ENCODE measurements around the gene COL15A1.

The COL15A1 gene

DNA sequence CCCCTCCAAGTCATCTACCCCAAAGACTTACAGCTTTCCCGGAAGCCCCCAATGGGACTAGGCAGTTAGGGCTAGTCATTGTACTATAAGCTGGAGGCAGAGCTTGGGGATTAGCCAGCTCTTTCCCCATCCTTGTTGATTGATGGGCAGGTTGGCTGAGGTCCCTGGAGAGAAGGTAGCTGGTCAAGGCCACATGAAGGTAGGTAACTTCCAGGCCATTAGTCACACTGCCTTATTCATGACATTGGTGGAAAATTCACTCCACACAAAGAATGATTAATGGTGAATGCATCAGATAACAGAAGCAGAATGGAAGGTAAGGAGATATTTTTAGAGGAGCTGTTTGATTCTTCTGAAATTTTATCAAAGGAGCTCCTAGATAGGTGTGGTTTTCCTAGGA, 111.7 kb downstream of the COL15A1 start:
- DNase-seq = no peak

DNA sequence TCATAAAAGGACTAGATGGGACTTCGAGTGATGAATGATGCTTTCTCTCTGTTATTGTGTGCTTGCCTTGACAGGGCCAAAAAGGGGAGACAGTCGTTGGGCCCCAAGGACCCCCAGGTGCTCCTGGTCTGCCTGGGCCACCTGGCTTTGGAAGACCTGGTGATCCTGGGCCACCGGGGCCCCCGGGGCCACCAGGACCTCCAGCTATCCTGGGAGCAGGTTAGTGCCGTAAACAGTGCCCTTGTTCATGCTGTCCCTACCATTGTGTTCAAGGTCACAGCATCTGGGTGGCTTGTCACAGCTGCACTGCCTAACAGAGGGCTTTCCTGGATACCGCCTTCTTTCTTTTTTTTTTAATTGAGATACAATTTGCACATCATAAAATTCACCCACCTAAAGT, 112.5 kb downstream of the COL15A1 start:
- DNase-seq = no peak

DNA sequence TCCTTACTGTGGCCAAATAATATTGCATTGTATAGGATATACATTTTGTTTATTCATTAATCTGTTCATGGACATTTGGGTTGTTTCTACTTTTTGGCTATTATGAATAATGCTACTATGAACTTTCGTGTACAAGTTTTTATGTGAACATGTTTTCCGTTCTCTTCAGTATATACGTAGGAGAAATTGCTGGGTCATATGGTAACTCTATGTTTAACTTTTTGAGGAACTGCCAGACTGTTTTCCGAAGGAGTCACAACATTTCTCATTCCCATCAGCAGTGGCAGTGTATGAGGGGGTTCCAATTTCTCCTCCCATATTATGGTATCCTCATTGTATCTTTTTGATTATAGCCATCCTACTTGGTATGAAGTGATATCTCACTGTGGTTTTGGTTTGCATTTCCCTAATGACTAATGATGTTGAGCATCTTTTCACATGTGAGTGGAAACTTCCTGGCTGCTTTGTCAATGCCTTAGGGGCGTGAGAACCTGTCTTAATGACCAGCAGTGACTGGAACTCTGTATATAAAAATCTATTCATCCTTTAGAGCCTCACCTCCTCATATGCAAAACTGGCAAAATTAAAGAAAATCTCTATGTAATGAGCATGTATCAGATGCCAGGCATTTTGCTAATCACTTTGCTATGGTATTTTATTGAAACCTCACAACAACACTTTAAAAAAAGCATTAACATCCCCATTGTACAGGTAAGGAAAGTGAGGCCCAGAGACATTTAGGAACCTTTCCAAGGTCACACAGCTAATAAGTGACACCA, 113.4 kb downstream of the COL15A1 start:
- DNase-seq = no peak

DNA sequence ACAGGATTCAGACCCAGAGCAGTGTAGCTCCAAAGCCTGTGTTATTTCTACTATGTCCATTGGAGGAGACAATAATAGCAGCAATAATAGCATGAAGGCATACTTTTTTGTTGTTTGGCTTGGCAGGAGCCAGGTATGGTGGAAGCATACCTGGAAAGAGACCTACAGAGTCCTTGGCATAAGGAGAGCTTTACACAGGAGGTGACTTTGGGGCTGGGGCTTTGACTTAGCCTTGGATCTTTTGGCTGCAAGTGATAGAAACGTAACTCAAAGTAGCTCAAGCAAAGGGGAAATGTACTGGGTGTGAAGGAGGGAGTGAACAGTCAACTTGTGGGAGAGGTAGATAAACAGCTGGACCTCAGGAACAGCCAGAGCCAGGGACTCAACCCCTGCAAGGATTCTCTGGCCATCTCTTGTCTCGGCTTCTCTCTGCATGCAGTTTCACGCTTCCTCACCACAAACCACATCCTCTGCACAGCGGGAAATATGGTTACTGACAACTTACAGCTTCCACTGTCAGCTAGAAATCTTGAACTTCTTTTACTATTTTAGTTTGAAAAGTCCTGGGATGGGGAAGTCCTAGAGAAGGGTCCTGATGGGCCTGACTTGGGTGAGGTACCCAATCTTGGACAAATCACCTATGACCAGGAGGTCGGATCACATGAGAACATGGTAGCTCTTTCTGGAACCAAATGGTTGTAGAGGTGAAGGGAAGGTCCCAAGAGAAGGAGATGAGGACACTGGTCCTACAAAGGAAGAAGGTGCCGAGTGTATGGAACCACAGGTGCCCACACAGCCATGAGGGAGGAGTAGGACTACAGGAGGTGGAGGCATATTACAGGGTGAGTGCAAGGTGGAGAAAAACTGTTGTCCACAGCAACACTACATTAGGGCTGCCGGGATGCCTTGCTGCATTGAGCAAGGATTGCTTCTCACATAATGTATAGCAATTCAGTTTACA, 114.2 kb downstream of the COL15A1 start:
- DNase-seq = peak in 10 of 56 donors; percentile 4 to 32 (median 14)

DNA sequence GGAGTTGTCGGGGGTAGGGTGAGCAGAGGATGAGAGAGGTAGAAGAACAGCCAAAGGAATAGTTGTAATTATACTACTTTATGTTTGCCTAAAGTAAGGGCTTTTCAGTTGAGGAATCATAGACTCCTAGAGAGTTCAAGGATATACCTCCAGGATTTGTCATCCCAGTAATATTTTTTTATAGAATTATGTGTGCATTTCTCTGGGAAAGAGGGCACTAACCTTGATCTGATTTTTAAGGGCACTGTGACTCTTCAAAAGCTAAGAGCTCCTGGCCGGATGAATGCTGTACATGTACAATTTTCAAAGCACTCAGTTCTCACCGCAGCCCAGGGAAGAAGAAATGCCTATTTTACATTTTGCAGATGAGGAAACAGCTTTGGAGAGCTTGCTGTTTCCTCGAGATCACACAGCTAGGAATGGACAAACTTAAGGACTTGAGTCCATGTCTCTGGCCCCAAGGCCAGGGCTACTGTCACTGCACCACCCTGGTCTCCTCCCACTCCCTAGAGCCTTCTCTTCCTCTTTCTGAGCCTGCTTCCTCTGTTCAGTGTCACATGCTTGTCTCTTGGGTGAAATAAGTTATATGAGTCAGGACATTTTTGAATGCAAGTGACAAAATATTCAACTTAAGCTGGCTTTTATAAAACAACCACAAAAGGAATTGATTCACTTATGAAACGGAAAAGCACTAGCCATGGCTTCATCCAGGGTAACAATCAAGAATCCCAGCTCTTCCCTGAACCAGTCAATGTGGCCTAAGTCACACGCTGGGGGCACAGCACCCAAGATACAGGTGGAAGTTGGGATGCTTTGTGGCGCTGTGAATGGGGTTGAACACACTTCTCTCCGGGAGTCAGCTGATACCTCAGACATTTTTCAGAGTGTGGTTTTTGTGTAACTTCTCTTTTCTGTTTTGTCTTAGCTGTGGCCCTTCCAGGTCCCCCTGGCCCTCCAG, 115.5 kb downstream of the COL15A1 start:
- DNase-seq = peak in 7 of 56 donors; percentile 4 to 28 (median 8)

DNA sequence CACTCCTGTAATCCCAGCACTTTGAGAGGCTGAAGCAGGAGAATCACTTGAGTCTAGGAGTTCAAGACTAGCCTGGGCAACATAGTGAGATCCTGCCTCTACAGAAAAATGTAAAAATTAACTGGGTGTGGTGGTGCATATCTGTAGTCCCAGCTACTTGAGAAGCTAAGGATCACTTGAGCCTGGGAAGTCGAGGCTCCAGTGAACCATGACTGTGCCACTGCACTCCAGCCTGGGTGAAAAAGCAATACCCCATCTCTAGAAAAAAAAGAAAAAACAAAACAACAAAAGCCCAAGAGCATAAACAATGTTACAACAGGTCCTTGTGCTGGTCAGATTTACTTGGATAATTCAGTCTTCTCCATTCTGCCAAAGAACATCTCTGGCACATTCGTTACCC, 116.9 kb downstream of the COL15A1 start:
- DNase-seq = no peak

DNA sequence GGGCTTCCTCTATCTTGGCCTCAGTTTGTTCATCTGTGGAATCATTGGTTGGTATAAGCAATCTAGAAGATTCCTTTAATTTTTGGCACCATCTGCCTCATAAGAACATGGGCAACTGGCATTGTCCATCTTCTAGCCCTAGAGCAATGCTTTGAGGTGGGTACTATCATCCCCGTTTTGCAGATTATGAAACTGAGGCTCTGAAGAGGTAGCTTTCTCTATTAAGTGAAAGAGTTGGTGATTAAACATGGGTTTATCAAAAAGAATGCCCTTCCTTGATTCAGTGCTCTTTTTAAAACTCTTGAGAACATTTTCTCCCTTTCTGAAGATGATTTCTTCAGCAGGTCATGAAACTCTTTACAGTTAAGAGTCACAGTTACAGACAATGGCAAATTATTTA, 118.8 kb downstream of the COL15A1 start:
- no peak for DNase-seq

DNA sequence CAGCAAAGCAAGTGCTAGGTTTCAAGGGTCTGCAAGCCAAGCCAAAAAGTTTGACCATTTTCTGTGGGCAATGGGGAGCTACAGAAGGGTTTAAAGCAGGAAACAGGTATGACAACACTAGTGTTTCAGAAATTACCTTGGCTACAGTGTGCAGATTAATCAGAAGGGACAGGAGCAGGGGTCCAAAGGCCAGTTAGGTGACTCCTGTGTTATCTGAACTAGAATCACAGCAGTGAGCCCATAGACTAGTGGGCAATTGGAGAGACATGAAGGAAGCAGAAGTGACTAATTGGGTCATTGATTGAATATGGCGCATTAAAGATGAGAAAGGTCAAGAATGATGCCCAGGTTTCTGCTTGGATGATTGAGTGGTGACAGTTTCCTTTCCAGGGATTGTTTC, 119.8 kb downstream of the COL15A1 start:
- DNase-seq = no peak

DNA sequence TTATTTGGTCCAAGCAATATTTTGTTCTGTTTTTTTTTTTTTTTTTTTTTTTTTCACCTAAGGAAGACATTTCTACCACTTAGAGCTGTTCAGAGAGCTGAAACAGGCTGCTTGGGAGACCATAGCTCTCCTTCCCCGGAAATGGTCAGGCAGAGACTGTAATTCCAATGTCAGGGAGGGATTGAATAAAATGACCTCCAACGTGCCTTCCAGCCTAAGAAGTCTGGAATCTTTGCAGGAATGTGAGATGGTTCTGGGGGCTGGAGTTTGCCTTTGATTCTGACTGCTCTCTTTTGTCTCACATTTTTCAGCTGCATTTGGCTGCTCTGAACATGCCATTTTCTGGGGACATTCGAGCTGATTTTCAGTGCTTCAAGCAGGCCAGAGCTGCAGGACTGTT, 122.9 kb downstream of the COL15A1 start:
- no peak for DNase-seq

DNA sequence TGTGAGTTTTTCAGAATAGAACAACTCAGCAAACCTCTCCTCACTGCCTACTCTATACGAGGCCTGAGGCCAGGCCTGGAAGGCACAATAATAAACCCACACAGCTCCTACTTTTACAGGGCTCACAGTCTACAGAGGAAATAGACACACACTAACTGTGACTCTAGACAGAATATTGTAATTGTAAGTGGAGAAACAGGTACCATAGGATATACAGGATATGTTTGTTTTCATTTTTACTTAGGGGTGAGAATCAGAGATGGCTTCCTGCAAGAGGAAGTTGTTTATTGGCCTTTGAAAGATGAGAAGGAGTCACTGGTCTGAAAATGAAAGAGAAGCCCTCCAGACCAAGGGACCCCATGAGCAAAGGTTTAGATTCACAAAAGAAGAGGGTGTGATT, 125.4 kb downstream of the COL15A1 start:
- DNase-seq = no peak

DNA sequence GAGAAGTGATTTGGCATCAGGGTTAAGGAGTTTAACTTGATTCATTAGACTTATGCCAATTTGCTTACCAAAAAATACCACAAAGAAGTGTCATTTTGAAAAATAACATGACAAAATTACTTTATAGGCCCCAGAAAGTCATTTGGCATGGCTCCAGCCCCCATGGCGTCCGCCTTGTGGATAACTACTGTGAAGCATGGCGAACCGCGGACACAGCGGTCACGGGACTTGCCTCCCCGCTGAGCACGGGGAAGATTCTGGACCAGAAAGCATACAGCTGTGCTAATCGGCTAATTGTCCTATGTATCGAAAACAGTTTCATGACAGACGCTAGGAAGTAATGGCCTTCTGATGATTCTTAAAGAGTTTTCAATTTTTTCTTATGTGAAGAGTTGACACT, 125.8 kb downstream of the COL15A1 start:
- DNase-seq = no peak

DNA sequence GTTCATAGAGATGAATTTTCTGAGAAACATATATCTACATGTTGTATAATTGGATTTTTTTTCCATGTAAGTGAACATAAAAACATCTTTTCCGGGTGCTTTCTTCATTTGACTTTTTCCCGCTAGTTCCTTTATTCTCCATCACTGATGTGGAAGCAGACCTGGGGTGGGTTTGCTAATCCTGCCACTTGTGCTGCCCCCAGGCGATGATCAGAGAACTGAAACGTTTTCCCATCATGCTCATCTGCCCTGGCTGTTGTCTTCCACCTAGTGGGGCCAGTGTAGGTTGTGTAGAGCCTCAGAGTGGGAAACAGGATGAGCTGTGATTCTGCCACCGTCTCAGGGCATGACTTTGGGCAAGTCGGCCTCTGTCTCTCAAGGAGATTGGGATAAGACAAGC, 127.0 kb downstream of the COL15A1 start:
- no peak for DNase-seq

DNA sequence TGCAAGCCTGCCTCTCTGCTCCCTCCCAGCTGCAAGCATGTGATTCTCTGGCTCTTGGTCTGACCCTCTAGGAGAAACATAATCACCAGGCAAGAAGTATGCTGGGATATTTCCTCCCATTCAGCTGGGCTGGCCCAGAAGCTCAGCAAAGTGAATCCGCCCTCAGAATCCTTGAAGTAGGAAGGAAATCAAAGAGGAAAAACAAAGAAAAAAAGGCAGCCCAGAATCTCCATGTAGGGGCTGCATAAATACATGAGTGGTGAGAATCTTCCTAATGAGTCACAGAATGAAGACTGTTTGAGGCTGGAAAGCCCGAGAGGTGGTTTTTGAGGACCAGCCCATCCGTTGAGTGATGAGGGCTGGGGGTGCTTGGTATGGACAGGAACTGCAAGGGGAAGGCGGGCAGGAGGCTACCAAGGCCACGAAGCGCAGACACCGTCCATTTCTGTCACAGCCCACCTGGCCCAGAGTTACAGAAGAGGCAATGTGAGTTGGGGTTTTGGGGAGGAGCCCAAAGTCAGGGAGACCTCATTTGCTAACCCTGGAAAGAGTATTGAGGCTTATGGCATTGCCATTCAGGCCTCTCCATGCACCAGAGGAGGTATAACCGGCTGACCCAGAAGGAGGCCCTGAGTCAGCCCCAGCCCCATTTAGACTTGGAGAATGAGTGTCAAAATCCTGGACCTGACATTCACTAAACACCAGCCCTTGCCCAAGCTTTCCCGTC, 127.8 kb downstream of the COL15A1 start:
- DNase-seq = no peak

DNA sequence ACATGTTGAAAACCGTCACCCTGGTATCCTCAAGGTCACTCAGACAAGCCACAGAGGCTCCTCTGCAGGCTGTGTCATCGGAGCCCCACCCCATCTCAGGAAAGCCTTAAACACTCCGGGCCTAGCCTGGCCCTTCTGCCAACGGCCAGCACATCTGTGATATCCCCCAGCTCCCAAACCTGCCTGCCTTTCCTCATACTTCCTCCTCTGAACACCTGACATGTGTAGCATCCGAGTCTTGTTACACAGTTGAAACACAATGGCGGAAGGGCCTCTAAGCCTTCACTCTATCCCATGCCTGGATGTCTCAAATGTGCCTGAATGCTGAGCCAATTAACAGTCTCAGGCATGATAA, 128.3 kb downstream of the COL15A1 start:
- no peak for DNase-seq

DNA sequence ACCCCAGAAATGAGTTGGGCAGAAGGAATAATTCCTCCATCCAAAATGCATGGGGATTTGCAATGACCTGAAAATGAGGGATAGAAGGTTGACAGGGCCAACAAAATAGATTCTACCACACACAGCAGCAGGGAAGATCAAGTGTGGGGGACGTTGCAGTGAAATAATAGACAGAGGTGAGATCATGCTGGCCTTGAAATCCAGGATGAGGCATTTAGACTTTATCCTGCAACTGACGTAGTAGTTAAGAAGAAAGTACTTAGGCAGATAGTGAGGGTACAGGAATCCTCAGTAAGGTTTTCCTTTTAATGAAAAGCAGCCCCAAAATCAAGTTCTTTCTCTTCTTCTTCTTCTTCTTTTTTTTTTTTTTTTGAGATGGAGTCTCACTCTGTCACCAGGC, 129.6 kb downstream of the COL15A1 start:
- DNase-seq = no peak

DNA sequence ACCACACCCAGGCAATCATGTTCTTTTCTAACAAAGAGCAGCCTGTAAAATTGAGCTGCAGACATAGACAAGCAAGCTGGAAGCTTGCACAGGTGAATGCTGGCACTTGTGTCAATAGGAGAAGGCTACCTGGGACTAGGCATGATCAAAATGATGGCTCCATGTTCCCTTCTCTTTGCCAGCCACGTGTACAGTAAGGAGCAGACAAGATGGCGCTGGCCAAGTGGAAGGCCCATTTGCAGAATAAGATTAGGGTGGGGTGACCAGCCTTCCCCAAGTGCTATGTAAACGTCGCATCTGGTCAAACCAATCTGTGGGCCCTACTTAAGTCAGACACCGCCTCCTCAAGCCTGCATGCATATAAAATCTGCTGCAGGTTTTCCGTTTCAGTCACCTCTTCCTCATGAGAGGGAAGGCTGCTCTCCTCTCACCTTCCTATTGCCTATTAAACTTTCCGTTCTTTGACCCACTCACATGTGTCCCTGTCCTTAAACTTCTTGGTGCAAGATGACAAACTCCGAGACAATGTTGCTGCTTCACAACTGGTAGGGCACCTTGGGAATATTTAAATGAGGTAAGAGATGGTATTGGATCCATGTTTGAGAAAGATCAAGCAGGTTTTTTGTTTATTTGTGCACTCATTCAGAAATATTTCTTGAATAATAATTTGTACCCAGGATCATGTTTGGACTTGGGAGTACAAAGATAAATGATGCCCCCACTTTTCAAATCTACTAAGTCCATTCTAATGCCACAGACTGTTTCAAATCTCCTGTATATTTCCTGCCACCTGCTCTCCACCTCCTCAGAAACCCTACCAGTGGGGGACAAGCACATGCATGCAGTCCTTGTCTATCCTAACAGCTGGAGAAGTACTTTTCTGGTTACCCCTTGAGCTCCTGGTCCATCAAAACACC, 130.5 kb downstream of the COL15A1 start:
- no peak for DNase-seq

DNA sequence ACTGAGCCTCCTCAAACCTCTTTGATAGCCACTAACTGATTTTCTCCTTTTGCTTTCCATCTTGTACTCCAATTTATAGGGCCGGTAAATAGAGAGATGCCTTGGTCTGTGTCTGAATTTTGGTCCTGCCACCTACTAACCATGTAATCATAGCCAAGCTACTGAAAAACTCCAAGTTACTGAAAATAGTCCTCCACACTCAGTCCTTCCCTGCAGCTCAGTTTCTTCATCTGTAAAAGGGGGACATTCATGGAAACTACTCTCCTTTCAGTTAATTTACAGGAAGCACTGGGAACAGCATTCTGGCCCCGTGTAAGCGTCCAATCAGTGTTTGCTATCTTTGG, 131.2 kb downstream of the COL15A1 start:
- no peak for DNase-seq

DNA sequence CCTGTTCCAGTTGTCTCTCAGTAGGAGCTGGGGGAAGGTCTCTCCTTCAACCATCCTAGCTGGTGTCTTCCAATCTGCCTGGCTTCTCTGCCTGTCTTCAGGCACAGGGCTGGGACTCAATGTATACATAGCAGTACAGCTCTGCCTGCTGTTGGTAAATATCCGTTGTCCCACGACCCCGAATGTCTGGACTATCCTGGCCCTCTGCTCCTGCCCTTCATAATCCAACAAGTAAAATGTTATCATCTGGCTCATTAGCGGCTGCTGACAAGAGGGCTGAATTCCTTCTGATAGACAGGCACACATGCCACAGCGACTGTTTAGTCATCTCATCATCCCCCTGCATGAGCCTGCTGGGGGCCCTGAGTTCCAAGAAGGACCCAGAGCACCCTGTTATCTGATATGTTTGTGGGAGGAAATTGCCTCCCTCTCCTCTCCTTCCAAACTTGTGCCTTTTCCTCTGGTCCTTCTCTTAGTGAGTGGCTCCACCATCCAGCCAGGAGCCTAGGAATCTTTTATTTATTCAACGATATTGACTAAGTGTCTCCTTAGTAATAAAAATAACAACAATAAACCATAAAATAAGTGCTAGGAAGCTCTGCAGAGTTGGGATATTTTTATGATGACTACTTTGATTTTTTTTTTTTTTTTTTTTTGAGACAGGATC, 131.7 kb downstream of the COL15A1 start:
- DNase-seq = no peak

DNA sequence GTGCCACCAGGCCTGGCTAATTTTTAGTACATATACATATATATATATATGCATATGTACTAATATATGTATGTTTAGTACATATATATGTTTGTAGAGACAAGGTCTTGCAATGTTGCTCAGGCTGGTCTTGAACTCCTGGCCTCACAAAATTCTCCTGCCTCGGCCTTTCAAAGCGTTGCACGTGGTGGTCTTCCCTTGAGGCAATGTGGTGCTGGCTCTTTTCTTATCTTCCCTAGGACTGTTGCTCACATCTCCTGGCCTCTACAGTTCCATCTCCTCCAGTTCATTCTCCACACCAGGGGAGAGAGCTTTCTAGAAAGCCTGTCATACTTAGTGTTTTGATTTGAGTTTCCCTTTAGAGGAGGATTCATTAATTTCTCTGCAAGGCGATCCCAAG, 132.3 kb downstream of the COL15A1 start:
- no peak for DNase-seq
